ENCODE results near the gene MYRIP. TPM values are rescaled to one million over a fixed set of nuclear protein-coding genes. Genes with fewer than 3 reads are reported as not detected.

MYRIP gene
- total RNA-seq, 2 experiments from 2014 or later, result not detected

- intact Hi-C loops (cut with micrococcal nuclease), result no loop called here
- no peaks in the 10 kb centered on the region for H3K36me3 Mint-ChIP-seq (ENCODE audit: low read depth)
- TF ChIP-seq CTCF (IDR thresholded peaks at IDR 0.05), result no peak
- no peaks in the 10 kb centered on the region for H3K4me1 Mint-ChIP-seq (ENCODE audit: low read depth)
- ChIA-PET CTCF (no interaction called here), POLR2A (no interaction called here)
- H3K27ac Mint-ChIP-seq, result no peak overlapping the region
- ATAC-seq (no peak), DNase-seq (no peak)
- H3K4me3 Mint-ChIP-seq, result no peak overlapping the region
- no peaks in the 10 kb centered on the region for H3K9me3 Mint-ChIP-seq
- no peaks in the 10 kb centered on the region for H3K27me3 Mint-ChIP-seq
Measured at GRCh38 chr3:40254891-40255290, 445.5 kb downstream of the MYRIP start.

DNA sequence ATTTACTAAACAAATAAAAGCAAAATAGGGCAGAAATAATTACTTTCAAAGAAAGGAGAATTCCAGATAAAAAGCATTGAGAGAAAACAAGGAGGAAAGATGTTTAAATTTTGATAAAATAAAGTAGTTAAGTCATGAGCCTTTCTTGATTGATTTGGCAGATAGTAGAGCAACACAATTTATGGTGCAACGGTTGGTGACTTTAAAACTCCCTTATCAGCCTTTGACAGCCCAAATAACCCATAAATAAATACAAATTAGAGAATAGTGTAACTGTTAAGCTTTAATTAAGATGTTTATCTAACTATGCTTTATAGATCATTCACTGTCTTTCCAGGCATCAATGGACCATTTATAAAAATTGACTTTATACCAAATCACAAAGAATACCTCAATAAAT lies 446.1 kb downstream of the MYRIP start:
- intact Hi-C loops (cut with micrococcal nuclease), result no loop called here
- H3K36me3 Mint-ChIP-seq (ENCODE audit: low read depth), result no peaks in the 10 kb centered on the region
- H3K4me3 Mint-ChIP-seq, result no peak overlapping the region
- TF ChIP-seq CTCF (IDR thresholded peaks at IDR 0.05), result no peak
- H3K27me3 Mint-ChIP-seq, result no peaks in the 10 kb centered on the region
- no peaks in the 10 kb centered on the region for H3K4me1 Mint-ChIP-seq (ENCODE audit: low read depth)
- no peak overlapping the region for H3K27ac Mint-ChIP-seq
- POLR2A ChIA-PET, result no interaction called here
- CTCF ChIA-PET, result no interaction called here
- H3K9me3 Mint-ChIP-seq, result no peaks in the 10 kb centered on the region
- ATAC-seq (no peak), DNase-seq (no peak)

- Mint-ChIP-seq H3K36me3 (ENCODE audit: low read depth) (no peaks in the 10 kb centered on the region), H3K4me1 (ENCODE audit: low read depth) (no peaks in the 10 kb centered on the region), H3K9me3 (no peaks in the 10 kb centered on the region), H3K27me3 (no peaks in the 10 kb centered on the region), H3K4me3 (no peak overlapping the region), H3K27ac (no peak overlapping the region)
- no peak for DNase-seq
- TF ChIP-seq CTCF (IDR thresholded peaks at IDR 0.05), result no peak
- intact Hi-C loops (cut with micrococcal nuclease), result no loop called here
- POLR2A ChIA-PET, result no interaction called here
- CTCF ChIA-PET, result interaction anchor here (1.0 to 1.6 kb wide), 3 partner anchors 7 to 67 kb away, joined by 3 to 4 read pairs (median 4); no protein-coding TSS in a partner anchor
- no peak for ATAC-seq
Measured at GRCh38 chr3:40258064-40258463, 448.7 kb downstream of the MYRIP start.

GRCh38 chr3:40258555-40258954 lies 449.1 kb downstream of the MYRIP start:
- Mint-ChIP-seq H3K27me3 (no peaks in the 10 kb centered on the region), H3K36me3 (ENCODE audit: low read depth) (no peaks in the 10 kb centered on the region), H3K4me1 (ENCODE audit: low read depth) (no peaks in the 10 kb centered on the region), H3K9me3 (no peaks in the 10 kb centered on the region), H3K4me3 (no peak overlapping the region), H3K27ac (no peak overlapping the region)
- intact Hi-C loops (cut with micrococcal nuclease), result no loop called here
- ChIA-PET POLR2A (no interaction called here), CTCF (interaction anchor here (1.4 kb wide), 1 partner anchor 9 kb away, joined by 4 read pairs; no protein-coding TSS in a partner anchor)
- DNase-seq (no peak), ATAC-seq (no peak)
- TF ChIP-seq CTCF (IDR thresholded peaks at IDR 0.05), result no peak

DNA sequence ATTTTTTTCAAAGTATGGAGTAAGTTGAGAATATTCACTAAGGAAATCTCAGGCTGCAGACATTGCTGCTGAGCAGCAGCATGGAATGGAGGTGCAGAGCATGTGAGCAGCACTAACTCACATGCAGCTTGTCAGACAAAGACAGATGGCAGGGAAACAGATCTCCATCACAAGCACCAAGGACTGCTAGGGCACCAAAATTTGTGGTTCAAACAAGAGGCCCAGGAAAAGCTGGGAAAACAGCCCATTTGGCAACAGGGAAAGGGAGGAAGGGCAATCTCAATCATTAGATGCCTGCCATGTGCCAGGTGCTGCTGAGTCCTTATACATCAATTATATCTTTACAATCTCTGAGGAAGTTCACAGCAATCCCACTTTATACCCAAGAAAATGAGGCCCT lies 452.9 kb downstream of the MYRIP start:
- H3K9me3 Mint-ChIP-seq, result no peaks in the 10 kb centered on the region
- ATAC-seq (no peak), DNase-seq (no peak)
- ChIA-PET CTCF (interaction anchor here (1.0 kb wide), 1 partner anchor 16 kb away, joined by 3 read pairs; no protein-coding TSS in a partner anchor), POLR2A (no interaction called here)
- H3K27ac Mint-ChIP-seq, result no peak overlapping the region
- intact Hi-C loops (cut with micrococcal nuclease), result no loop called here
- H3K27me3 Mint-ChIP-seq, result no peaks in the 10 kb centered on the region
- no peaks in the 10 kb centered on the region for H3K36me3 Mint-ChIP-seq (ENCODE audit: low read depth)
- no peaks in the 10 kb centered on the region for H3K4me1 Mint-ChIP-seq (ENCODE audit: low read depth)
- TF ChIP-seq CTCF (IDR thresholded peaks at IDR 0.05), result no peak
- no peak overlapping the region for H3K4me3 Mint-ChIP-seq

Data from activated CD8-positive, alpha-beta T cell treated with anti-CD3 and anti-CD28 coated beads for 36 hours (primary cell).